Upper lobe of left lung (tissue), 4 donors: ENCODE data around the gene ATAD3A.

Source experiments
- EP300 ChIP-seq, 4 donors: sonication (generic); formaldehyde crosslinking; IDR thresholded peaks; one replicate each; pipeline ENCODE4 v1.5.1; 2017; ENCODE audit warnings: antibody characterized with exemption in 4 of 4, control low read depth in 2 of 4
- POLR2A ChIP-seq, 4 donors: fragments of 450-650 bp; IDR thresholded peaks; one replicate each; pipeline ENCODE4 v1.5.1; 2016 to 2017; ENCODE audit warnings: antibody characterized with exemption in 4 of 4, mild to moderate bottlenecking in 2 of 4
- POLR2AphosphoS5 ChIP-seq, 2 donors: sonication (generic); formaldehyde crosslinking; IDR thresholded peaks; one replicate each; pipeline ENCODE4 v1.5.1; 2017; ENCODE audit warnings: antibody characterized with exemption in 2 of 2
- TF ChIP-seq, protein P1 (sequence below), 6 experiments: fragments of 450-650 bp in 4 of 6; fragments of 200-600 bp in 2 of 6; sonication (generic) in 2 of 6; IDR thresholded peaks; one replicate each; pipeline ENCODE4 v1.5.1; 2016 to 2019; ENCODE audit warnings: antibody characterized with exemption in 6 of 6

GRCh38 chr1:1482856-1483255 is 29.1 kb upstream of the ATAD3A start:
- TF ChIP-seq, protein P1, sequence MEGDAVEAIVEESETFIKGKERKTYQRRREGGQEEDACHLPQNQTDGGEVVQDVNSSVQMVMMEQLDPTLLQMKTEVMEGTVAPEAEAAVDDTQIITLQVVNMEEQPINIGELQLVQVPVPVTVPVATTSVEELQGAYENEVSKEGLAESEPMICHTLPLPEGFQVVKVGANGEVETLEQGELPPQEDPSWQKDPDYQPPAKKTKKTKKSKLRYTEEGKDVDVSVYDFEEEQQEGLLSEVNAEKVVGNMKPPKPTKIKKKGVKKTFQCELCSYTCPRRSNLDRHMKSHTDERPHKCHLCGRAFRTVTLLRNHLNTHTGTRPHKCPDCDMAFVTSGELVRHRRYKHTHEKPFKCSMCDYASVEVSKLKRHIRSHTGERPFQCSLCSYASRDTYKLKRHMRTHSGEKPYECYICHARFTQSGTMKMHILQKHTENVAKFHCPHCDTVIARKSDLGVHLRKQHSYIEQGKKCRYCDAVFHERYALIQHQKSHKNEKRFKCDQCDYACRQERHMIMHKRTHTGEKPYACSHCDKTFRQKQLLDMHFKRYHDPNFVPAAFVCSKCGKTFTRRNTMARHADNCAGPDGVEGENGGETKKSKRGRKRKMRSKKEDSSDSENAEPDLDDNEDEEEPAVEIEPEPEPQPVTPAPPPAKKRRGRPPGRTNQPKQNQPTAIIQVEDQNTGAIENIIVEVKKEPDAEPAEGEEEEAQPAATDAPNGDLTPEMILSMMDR (IDR thresholded peaks at IDR 0.05), result no peak
- TF ChIP-seq POLR2AphosphoS5 (IDR thresholded peaks at IDR 0.05), result no peak
- no peak for TF ChIP-seq EP300 (IDR thresholded peaks at IDR 0.05)
- TF ChIP-seq POLR2A (IDR thresholded peaks at IDR 0.05), result no peak
